ENCODE data around the gene TTYH3. TPM values are rescaled to one million over a fixed set of nuclear protein-coding genes. Genes with fewer than 3 reads are reported as not detected.

TTYH3 gene
- total RNA-seq, 1 experiment from 2014 or later: 122 TPM

DNA sequence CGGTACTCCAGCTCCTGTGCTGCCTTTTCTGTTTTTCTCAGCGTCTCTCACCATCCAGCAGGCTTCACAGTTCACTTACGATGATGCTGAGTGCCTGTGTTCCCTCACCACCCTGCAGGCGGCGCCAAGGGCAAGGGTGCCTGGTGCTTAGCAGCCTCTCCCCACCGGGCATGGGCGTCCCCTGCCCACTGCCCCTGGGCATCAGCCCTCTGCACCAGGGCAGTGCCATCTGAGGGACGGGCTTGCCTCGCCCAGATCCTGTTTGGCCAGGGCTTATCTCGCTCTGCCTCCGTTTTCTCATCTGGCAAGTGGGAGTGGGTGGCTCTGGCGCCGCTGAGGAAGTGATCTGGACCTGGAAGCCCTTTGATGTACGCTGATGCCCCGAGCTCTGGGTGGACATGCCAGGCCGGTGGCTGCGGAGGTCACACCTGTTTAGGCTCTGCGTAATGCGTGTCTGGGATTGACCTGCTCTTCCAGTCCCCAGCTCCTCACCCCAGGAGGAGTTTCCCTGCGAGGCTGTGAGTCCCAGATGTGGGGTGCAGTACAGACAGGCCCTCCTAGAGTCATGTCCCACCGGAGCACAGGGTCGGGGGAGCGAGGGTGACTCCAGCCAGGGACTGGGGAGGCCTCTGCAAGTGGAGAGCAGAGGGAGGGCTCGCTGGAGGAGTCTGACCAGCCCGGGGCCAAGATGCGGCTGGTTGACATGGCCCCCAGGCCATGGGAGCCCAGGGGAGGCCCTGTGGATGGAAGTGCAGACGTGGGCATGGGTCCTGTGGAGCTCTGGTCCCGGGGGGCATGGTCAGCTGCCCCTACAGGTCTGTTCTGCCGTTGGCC lies 11.8 kb downstream of the TTYH3 start:
- Mint-ChIP-seq H3K27ac (peak overlapping the region; percentile 40 to 88 (median 85); a peak in 3 of 7 replicates), H3K36me3 (ENCODE audit: insufficient read depth in 1 of 3, low read depth in 3 of 3) (peaks cover 0 to 4% (median 0%) of the 10 kb centered on the region in 3 experiments; a peak in 3 of 7 replicates), H3K9me3 (no peaks in the 10 kb centered on the region), H3K4me1 (peaks cover 21 to 36% of the 10 kb centered on the region in 2 experiments), H3K4me3 (no peak overlapping the region; a peak in 1 of 5 replicates), H3K27me3 (ENCODE audit: low read depth) (no peaks in the 10 kb centered on the region)
- Histone ChIP-seq H3K23me2 (ENCODE audit: insufficient read length, low read depth, low read length, poor library complexity, severe bottlenecking) (no peaks in the 10 kb centered on the region), H3K23ac (ENCODE audit: insufficient read length, low read depth, low read length) (no peak overlapping the region), H4K91ac (ENCODE audit: insufficient read length, low read depth, low read length) (no peak overlapping the region), H3K27ac (ENCODE audit: insufficient read length, low read depth, low read length) (no peak overlapping the region), H2BK120ac (ENCODE audit: low read depth, low read length, poor library complexity, severe bottlenecking) (no peak overlapping the region), H4K5ac (ENCODE audit: insufficient read length, low read depth, low read length) (no peak overlapping the region), H3K18ac (ENCODE audit: insufficient read length, low read depth, low read length) (no peak overlapping the region), H3K4ac (ENCODE audit: low read depth, low read length) (no peak overlapping the region), H3K9me3 (ENCODE audit: control insufficient read depth, low read depth, low read length) (no peaks in the 10 kb centered on the region), H3K14ac (ENCODE audit: insufficient read depth, low read length) (no peak overlapping the region; the same call in 1 of the 2 replicates), H3K56ac (ENCODE audit: insufficient read length, low read depth, low read length) (no peak overlapping the region), H3K4me1 (ENCODE audit: insufficient read depth, low read length) (peaks cover 3% of the 10 kb centered on the region; the same call in 1 of the 2 replicates), H3K79me1 (ENCODE audit: insufficient read depth, low read depth, low read length, poor library complexity, severe bottlenecking) (peaks cover 3% of the 10 kb centered on the region), H3K4me2 (ENCODE audit: insufficient read depth, insufficient read length, low read length) (no peak overlapping the region), H3T11ph (ENCODE audit: low read length) (no peak overlapping the region), H3K27me3 (ENCODE audit: insufficient read depth, low read length) (no peaks in the 10 kb centered on the region), H3K79me2 (ENCODE audit: insufficient read depth, low read length) (peaks cover 3% of the 10 kb centered on the region; the same call in 1 of the 2 replicates), H3K9ac (ENCODE audit: extremely low read depth, insufficient read length, low read length) (no peak overlapping the region), H2BK15ac (ENCODE audit: low read depth, low read length) (no peak overlapping the region), H2BK5ac (ENCODE audit: insufficient read length, low read length) (no peak overlapping the region), H2AK5ac (ENCODE audit: insufficient read length, low read length) (no peak overlapping the region), H2BK12ac (ENCODE audit: insufficient read length, low read depth, low read length) (no peak overlapping the region), H2AFZ (ENCODE audit: low read length) (no peak overlapping the region), H2BK20ac (ENCODE audit: low read depth, low read length, poor library complexity, severe bottlenecking) (no peak overlapping the region), H4K8ac (replicated peaks; ENCODE audit: insufficient read length, low read depth, low read length) (no peak overlapping the region), H4K20me1 (ENCODE audit: control insufficient read depth, insufficient read depth, insufficient read length) (no peaks in the 10 kb centered on the region)
- peak; percentile 51 for TF ChIP-seq CTCF (conservative IDR thresholded peaks at IDR 0.05)
- DNase-seq: peak; percentile 66
- WGBS (ENCODE audit: extremely low coverage, insufficient read length, low lambda C conversion rate): no CpG with 5 or more reads among the region's 29 CpGs
